Forelimb muscle (tissue), 1 donor: ENCODE measurements around the gene ATP2A2. TPM values are rescaled to one million over a fixed set of nuclear protein-coding genes. Genes with fewer than 3 reads are reported as not detected.
"Not testable (repeated sequence)": the region's sequence is repeated elsewhere in the genome, so short reads cannot be mapped to it uniquely, and the experiment has no call there.

Source experiments
- DNase-seq: peaks from one replicate; pipeline ENCODE4 v3.0.0-alpha.2; 2013; ENCODE audit warnings: low read depth
- polyA plus RNA-seq: library from polyadenylated mRNA; unstranded; fragments of 120-200 nt; gene quantifications from one replicate; pipeline ENCODE4 v1.2.1, GENCODE V29; 2013; ENCODE audit not compliant: insufficient read length

The ATP2A2 gene
- polyA plus RNA-seq, 1 donor: 635 TPM

- no peak for DNase-seq
Measured at GRCh38 chr12:110342157-110342556, 61.1 kb downstream of the ATP2A2 start.

- no peak for DNase-seq
Measured at GRCh38 chr12:110343114-110343513, 62.1 kb downstream of the ATP2A2 start.

GRCh38 chr12:110343736-110344555 is 62.9 kb downstream of the ATP2A2 start:
- DNase-seq: no peak

- DNase-seq: no peak
Measured at GRCh38 chr12:110344657-110345056, 63.6 kb downstream of the ATP2A2 start.

GRCh38 chr12:110345176-110345661 is 64.2 kb downstream of the ATP2A2 start:
- no peak for DNase-seq

GRCh38 chr12:110345963-110346362 is 64.9 kb downstream of the ATP2A2 start:
- no peak for DNase-seq

- no peak for DNase-seq
Measured at GRCh38 chr12:110347767-110348166, 66.7 kb downstream of the ATP2A2 start.

- DNase-seq: no peak
Measured at GRCh38 chr12:110348431-110349059, 67.5 kb downstream of the ATP2A2 start.

- DNase-seq: no peak
Measured at GRCh38 chr12:110349096-110349495, 68.0 kb downstream of the ATP2A2 start.

GRCh38 chr12:110349514-110350151 is 68.6 kb downstream of the ATP2A2 start:
- no peak for DNase-seq

GRCh38 chr12:110351119-110351518 is 70.1 kb downstream of the ATP2A2 start:
- DNase-seq: no peak

GRCh38 chr12:110352401-110352800 is 71.4 kb downstream of the ATP2A2 start:
- no peak for DNase-seq

- no peak for DNase-seq
Measured at GRCh38 chr12:110353211-110353965, 72.3 kb downstream of the ATP2A2 start.

- DNase-seq: no peak
Measured at GRCh38 chr12:110354172-110354780, 73.2 kb downstream of the ATP2A2 start.

GRCh38 chr12:110355073-110355472 is 74.0 kb downstream of the ATP2A2 start:
- DNase-seq: no peak

- DNase-seq: not testable (repeated sequence)
Measured at GRCh38 chr12:110358384-110359097, 77.5 kb downstream of the ATP2A2 start.

- DNase-seq: no peak
Measured at GRCh38 chr12:110361216-110361615, 80.2 kb downstream of the ATP2A2 start.

- no peak for DNase-seq
Measured at GRCh38 chr12:110365489-110366320, 84.7 kb downstream of the ATP2A2 start.

- DNase-seq: no peak
Measured at GRCh38 chr12:110366321-110367142, 85.5 kb downstream of the ATP2A2 start.
